AG04450 (cell line): ENCODE data around the gene CDH5. TPM values are rescaled to one million over a fixed set of nuclear protein-coding genes. Genes with fewer than 3 reads are reported as not detected.
A peak's percentile ranks its signal among the peaks of the same experiment; 100 is the strongest.

Source experiments
- CTCF ChIA-PET: fragments of 300-600, 350-600 bp; formaldehyde crosslinking; extraction: SDS; loops from one replicate; lab custom pipeline; 2022; ENCODE audit warnings: antibody characterized with exemption, inconsistent platforms; lab: Charles Lee
- POLR2A ChIA-PET: fragments of 350-600 bp; formaldehyde crosslinking; extraction: SDS; loops from one replicate; lab custom pipeline; 2021; ENCODE audit warnings: antibody characterized with exemption, inconsistent platforms; lab: Yijun Ruan, JAX
- DNase-seq: peaks from one replicate; pipeline ENCODE4 v3.0.0-alpha.2; 2011; ENCODE audit warnings: low read depth, low spot score
- H3K27ac ChIP-seq: one replicate; pipeline ENCODE4 v1.5.1; 2012; ENCODE audit warnings: low read depth, low read length, control low read depth
- H3K27me3 ChIP-seq: one replicate; pipeline ENCODE4 v1.6.0; 2012; ENCODE audit warnings: low read length; ENCODE audit not compliant: control insufficient read depth, insufficient read depth
- H3K4me3 ChIP-seq: 2 replicates; pipeline ENCODE4 v1.5.1; 2011; ENCODE audit warnings: mild to moderate bottlenecking, low read depth, low read length, control low read depth
- H3K9me3 ChIP-seq: 2 replicates; pipeline ENCODE4 v1.5.1; 2012; ENCODE audit warnings: low read length; ENCODE audit not compliant: control insufficient read depth, insufficient read depth
- polyA plus RNA-seq: library from polyadenylated mRNA; depleted of rRNA; stranded (reverse); fragments of >200 nt; gene quantifications from 2 replicates; pipeline ENCODE4 v1.2.3, GENCODE V29; 2011
- TF ChIP-seq, protein P1 (sequence below): IDR thresholded peaks from 2 replicates; pipeline ENCODE4 v1.5.1; 2011; ENCODE audit warnings: low read depth, low read length, control low read depth, inconsistent platforms

CDH5 gene
- polyA plus RNA-seq, 1 experiment: not detected

GRCh38 chr16:66408163-66409048, 41.9 kb downstream of the CDH5 start:
- H3K27ac ChIP-seq: peak overlapping the region; percentile 89
- peaks cover 19% of the 10 kb centered on the region for H3K27me3 ChIP-seq
- H3K9me3 ChIP-seq: peaks cover 10% of the 10 kb centered on the region
- H3K4me3 ChIP-seq: peak overlapping the region; percentile 38
- ChIA-PET CTCF (interaction anchor here (0.8 to 3.5 kb wide), 8 partner anchors 16 to 460 kb away, joined by 4 to 17 read pairs (median 6); no protein-coding TSS in a partner anchor), POLR2A (interaction anchor here (0.8 kb wide), 1 partner anchor 465 kb away, joined by 3 read pairs; no protein-coding TSS in a partner anchor)
- TF ChIP-seq, protein P1, sequence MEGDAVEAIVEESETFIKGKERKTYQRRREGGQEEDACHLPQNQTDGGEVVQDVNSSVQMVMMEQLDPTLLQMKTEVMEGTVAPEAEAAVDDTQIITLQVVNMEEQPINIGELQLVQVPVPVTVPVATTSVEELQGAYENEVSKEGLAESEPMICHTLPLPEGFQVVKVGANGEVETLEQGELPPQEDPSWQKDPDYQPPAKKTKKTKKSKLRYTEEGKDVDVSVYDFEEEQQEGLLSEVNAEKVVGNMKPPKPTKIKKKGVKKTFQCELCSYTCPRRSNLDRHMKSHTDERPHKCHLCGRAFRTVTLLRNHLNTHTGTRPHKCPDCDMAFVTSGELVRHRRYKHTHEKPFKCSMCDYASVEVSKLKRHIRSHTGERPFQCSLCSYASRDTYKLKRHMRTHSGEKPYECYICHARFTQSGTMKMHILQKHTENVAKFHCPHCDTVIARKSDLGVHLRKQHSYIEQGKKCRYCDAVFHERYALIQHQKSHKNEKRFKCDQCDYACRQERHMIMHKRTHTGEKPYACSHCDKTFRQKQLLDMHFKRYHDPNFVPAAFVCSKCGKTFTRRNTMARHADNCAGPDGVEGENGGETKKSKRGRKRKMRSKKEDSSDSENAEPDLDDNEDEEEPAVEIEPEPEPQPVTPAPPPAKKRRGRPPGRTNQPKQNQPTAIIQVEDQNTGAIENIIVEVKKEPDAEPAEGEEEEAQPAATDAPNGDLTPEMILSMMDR: no peak
- DNase-seq: peak; percentile 48

GRCh38 chr16:66409156-66409555, 42.7 kb downstream of the CDH5 start:
- POLR2A ChIA-PET: interaction anchor here (0.8 kb wide), 1 partner anchor 464 kb away, joined by 3 read pairs; no protein-coding TSS in a partner anchor
- DNase-seq: no peak
- H3K27ac ChIP-seq: peak overlapping the region; percentile 89
- CTCF ChIA-PET: interaction anchor here (0.6 to 3.0 kb wide), 5 partner anchors 20 to 319 kb away, joined by 3 to 8 read pairs (median 6); no protein-coding TSS in a partner anchor
- TF ChIP-seq, protein P1: no peak
- no peak overlapping the region for H3K4me3 ChIP-seq
- peaks cover 10% of the 10 kb centered on the region for H3K9me3 ChIP-seq
- H3K27me3 ChIP-seq: peaks cover 15% of the 10 kb centered on the region

GRCh38 chr16:66412182-66412581, 45.7 kb downstream of the CDH5 start:
- Histone ChIP-seq H3K4me3 (no peak overlapping the region), H3K9me3 (peaks cover 5% of the 10 kb centered on the region), H3K27me3 (no peaks in the 10 kb centered on the region), H3K27ac (no peak overlapping the region)
- CTCF ChIA-PET: no interaction called here
- POLR2A ChIA-PET: no interaction called here
- no peak for DNase-seq
- TF ChIP-seq, protein P1: no peak

GRCh38 chr16:66414891-66415290, 48.4 kb downstream of the CDH5 start:
- TF ChIP-seq, protein P1: no peak
- DNase-seq: no peak
- ChIA-PET CTCF (interaction anchor here (1.1 to 1.7 kb wide), 3 partner anchors 8 to 416 kb away, joined by 3 to 5 read pairs (median 4); partner anchors contain the start of gene NAE1), POLR2A (interaction anchor here (0.7 kb wide), 1 partner anchor 206 kb away, joined by 11 read pairs; no protein-coding TSS in a partner anchor)
- H3K9me3 ChIP-seq: peaks cover 5% of the 10 kb centered on the region
- peaks cover 2% of the 10 kb centered on the region for H3K27me3 ChIP-seq
- H3K27ac ChIP-seq: no peak overlapping the region
- no peak overlapping the region for H3K4me3 ChIP-seq
